GM10248 (cell line): ENCODE measurements around the gene BICD2.

Experiments
- CTCF ChIA-PET: fragments of 300-600 bp; sonication (Branson Sonifier 250); formaldehyde crosslinking; extraction: SDS; loops from one replicate; lab custom pipeline; 2021; ENCODE audit warnings: antibody characterized with exemption; lab: Yijun Ruan, JAX
- POLR2A ChIA-PET: fragments of 350-650 bp; sonication (Branson Sonifier 250); formaldehyde crosslinking; extraction: SDS; loops from one replicate; lab custom pipeline; 2020; ENCODE audit warnings: antibody characterized with exemption; lab: Yijun Ruan, JAX
- DNase-seq: peaks from one replicate; pipeline ENCODE4 v3.0.0; 2012; ENCODE audit errors: extremely low spot score
- TF ChIP-seq, protein P1 (sequence below): IDR thresholded peaks from 2 replicates; pipeline ENCODE4 v1.5.1; 2012; ENCODE audit warnings: mild to moderate bottlenecking, low read depth; ENCODE audit errors: extremely low read depth, missing control alignments, control extremely low read depth

The BICD2 gene

DNA sequence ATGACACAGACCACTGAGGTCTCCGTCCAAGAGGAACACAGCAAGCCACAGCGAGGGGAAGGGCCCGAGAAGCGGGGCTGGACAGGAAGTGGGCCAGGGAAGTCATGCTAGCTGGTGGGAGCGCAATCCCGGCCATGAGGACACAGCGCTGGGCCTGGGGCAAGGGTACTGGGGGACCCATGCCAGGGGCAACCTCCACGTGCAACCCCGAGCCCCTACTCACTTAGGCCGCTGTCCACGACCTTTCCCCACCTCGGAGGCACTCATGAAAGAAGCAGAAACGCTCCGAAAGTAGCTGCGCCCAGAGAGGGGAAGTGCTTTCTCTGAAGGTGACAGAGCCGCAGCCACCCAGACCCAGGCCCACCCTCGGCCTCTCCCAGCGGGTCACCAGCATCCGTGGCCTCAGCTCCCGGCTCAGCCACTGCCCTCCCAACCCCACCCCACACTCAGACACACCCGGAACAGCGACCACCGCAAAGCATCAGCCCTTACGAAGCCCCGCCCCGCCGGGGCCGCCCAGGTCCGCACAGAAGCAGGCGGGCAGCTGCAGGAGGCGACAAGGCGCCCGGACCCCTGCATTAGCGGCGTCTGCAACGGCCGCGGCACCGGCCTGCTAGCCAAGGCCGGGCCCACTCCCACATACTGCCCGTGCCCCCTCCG is 782 bp downstream of the BICD2 start:
- ChIA-PET POLR2A (no interaction called here), CTCF (interaction anchor here (1.0 to 2.4 kb wide), 9 partner anchors 14 to 47 kb away, joined by 3 to 16 read pairs (median 4); no protein-coding TSS in a partner anchor)
- peak; percentile 53 for DNase-seq
- TF ChIP-seq, protein P1, sequence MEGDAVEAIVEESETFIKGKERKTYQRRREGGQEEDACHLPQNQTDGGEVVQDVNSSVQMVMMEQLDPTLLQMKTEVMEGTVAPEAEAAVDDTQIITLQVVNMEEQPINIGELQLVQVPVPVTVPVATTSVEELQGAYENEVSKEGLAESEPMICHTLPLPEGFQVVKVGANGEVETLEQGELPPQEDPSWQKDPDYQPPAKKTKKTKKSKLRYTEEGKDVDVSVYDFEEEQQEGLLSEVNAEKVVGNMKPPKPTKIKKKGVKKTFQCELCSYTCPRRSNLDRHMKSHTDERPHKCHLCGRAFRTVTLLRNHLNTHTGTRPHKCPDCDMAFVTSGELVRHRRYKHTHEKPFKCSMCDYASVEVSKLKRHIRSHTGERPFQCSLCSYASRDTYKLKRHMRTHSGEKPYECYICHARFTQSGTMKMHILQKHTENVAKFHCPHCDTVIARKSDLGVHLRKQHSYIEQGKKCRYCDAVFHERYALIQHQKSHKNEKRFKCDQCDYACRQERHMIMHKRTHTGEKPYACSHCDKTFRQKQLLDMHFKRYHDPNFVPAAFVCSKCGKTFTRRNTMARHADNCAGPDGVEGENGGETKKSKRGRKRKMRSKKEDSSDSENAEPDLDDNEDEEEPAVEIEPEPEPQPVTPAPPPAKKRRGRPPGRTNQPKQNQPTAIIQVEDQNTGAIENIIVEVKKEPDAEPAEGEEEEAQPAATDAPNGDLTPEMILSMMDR = no peak

DNA sequence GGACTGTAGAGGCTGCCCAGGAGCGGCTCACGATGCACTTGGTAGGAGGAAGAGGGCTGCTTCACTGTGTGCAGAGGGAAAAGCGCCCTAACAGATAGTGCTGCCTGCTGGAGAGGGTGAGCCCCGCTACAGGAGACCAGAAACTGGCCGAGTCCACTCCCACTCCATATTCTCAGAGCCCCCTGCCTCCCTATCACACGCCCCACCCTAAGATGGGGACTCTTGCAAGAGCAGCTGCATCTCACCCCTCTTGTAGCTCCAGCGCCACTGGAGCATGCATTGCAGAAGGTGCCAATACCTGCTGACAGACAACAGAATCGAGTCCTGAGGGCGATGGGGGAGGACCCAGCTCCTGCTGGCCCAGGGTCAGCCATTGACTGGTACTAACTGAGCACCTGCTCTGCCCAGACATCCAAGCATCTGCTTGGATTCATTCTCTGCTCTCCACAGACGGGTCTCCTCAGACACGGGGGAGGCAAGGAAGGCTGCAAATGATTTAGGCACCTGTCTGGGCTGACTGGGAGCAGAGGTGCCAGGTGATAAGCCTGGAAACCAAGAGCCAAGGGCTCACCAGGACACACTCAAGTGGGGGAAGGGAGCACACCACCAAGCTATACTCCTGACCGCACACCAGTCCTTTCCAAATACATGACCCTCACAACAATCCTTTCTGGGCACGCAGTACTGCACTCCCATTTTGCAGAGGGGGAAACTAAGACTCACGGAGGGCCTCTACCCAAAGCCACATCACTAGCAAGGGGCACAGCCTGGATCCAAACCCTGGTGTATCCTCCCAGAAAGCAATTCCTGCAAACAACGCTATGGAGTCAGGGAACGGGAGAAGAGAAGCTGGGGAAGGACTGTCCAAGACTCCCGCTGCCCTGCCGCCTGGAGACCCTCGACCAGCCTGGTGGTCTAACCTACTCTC is 1.6 kb downstream of the BICD2 start:
- ChIA-PET CTCF (interaction anchor here (1.8 to 2.4 kb wide), 3 partner anchors 13 to 29 kb away, joined by 6 to 16 read pairs (median 6); no protein-coding TSS in a partner anchor), POLR2A (no interaction called here)
- TF ChIP-seq, protein P1 = no peak
- no peak for DNase-seq

DNA sequence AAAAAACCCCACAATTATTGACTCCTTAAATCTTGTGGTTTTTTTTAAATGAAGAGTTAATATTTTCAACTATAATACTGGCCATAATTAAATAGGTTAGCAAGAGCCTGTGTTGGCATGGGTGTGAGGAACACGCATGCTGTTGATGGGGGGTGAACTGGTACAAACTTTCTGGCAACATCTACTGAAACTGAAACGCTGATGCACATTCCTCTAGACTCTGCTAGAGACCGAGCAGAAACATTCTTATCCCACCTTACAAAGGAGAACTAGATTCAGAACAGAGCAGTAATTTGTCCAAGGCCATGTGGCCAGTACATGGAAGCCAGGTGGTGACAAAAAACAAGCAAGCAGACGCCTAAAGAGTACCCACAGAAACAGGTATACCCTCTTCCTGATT is 2.4 kb downstream of the BICD2 start:
- TF ChIP-seq, protein P1 = no peak
- POLR2A ChIA-PET = no interaction called here
- CTCF ChIA-PET = no interaction called here
- DNase-seq = no peak

DNA sequence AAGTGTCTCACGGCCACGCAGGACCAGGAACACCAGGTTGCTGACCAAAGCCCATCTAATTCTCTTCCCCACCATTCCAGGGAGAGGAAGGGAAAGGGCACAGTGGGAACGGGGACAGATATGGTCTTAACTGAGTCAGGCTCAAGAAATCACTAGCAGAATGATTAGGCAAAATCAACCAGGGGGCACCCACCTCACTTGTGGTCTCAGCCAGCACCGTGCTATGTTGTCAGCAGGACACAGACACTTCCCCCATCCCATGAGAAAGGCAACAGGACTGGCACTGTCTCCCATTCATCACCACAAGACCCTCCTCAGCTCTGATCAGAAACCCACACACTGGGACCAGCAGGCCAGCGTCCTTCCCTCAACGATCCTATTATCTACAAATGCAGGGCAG is 2.9 kb downstream of the BICD2 start:
- ChIA-PET POLR2A (no interaction called here), CTCF (interaction anchor here (1.0 to 2.3 kb wide), 4 partner anchors 8 to 44 kb away, joined by 3 to 8 read pairs (median 4); no protein-coding TSS in a partner anchor)
- no peak for DNase-seq
- TF ChIP-seq, protein P1 = no peak

DNA sequence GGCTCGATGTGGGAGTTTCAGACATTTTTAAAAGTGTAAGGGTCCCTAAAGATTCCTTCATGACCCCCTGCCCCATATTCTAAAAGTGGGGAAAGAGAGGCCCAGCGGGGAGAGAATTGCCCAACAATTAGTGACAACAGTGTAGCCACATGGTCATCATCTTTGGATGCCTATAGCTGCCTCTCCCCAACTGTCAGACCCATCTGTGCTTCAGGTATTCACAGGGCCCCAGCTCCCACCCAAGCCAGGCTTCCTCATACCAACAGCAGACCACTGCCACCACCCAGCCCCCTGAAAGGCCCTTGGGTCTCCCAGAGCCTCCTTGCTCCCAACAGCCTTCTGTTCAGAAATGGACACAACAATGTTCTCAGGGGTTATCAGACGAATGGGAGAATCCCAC is 4.1 kb downstream of the BICD2 start:
- no peak for DNase-seq
- POLR2A ChIA-PET = no interaction called here
- TF ChIP-seq, protein P1 = no peak
- CTCF ChIA-PET = interaction anchor here (1.2 to 2.3 kb wide), 3 partner anchors 13 to 43 kb away, joined by 3 to 8 read pairs (median 4); no protein-coding TSS in a partner anchor

DNA sequence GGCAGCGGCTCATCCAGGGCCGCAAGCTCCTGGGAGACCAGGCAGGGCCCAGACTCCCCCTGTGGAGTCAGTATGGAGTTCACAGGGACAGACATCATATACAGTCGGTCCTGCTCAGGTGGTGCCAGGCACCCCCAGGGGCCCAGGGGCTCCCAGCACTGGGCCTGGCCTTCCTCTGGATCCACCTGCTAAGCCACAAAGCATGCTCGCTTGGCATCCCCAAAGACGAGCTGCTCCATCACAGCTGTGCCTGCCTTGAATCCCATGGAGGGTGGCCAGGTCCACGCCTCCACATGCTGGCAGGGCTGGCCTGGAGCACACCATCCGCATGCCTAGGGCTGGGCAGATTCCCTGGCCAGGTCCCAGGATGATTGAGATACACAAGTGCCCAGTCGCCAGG is 4.6 kb downstream of the BICD2 start:
- no peak for DNase-seq
- ChIA-PET POLR2A (no interaction called here), CTCF (interaction anchor here (0.7 to 2.3 kb wide), 4 partner anchors 13 to 44 kb away, joined by 3 to 8 read pairs (median 3); no protein-coding TSS in a partner anchor)
- TF ChIP-seq, protein P1 = no peak
